ENCODE data around the gene CEBPG.

GRCh38 chr19:33421368-33421767 is 47.9 kb downstream of the CEBPG start:
- no peak for TF ChIP-seq CTCF (IDR thresholded peaks at IDR 0.05)
- no peak for TF ChIP-seq POLR2A (IDR thresholded peaks at IDR 0.05)
- TF ChIP-seq EP300 (IDR thresholded peaks at IDR 0.05), result no peak
- no peak for TF ChIP-seq POLR2AphosphoS5 (IDR thresholded peaks at IDR 0.05)

Data from stomach (tissue), 4 donors.